ENCODE results near the gene PCDHB7. TPM values are rescaled to one million over a fixed set of nuclear protein-coding genes. Genes with fewer than 3 reads are reported as not detected.
A peak's percentile ranks its signal among the peaks of the same experiment; 100 is the strongest.
"Not testable (repeated sequence)": the region's sequence is repeated elsewhere in the genome, so short reads cannot be mapped to it uniquely, and the experiment has no call there.

PCDHB7 gene
- total RNA-seq, 1 donor from 2014 or later, result 7.6 TPM

DNA sequence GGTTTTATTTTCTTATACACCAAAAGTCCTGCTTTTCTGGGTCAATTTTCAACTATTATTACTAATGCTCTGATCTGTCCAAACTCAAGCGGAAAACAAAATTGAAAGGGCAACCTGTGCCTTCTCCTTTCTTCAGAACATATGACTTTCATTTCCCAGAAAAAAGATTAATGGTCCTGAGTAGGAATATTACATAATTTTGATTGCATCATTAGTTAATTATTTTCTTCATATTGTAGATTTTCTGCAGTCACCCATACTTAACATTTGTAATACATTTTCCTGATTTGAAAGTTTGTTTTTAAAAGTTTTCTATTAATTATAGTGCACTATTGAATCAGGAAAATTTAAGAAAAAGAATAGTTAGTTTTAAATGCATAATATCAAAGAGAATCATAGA lies 3.5 kb downstream of the PCDHB7 start:
- Histone ChIP-seq H3K27ac (no peak overlapping the region), H3K27me3 (no peaks in the 10 kb centered on the region), H3K4me3 (no peak overlapping the region), H3K4me1 (no peaks in the 10 kb centered on the region), H3K9me3 (peaks cover 17 to 76% of the 10 kb centered on the region in 2 donors), H3K36me3 (no peaks in the 10 kb centered on the region)
- no peak for DNase-seq (ENCODE audit: low spot score in 2 of 2)
- TF ChIP-seq, protein P1, sequence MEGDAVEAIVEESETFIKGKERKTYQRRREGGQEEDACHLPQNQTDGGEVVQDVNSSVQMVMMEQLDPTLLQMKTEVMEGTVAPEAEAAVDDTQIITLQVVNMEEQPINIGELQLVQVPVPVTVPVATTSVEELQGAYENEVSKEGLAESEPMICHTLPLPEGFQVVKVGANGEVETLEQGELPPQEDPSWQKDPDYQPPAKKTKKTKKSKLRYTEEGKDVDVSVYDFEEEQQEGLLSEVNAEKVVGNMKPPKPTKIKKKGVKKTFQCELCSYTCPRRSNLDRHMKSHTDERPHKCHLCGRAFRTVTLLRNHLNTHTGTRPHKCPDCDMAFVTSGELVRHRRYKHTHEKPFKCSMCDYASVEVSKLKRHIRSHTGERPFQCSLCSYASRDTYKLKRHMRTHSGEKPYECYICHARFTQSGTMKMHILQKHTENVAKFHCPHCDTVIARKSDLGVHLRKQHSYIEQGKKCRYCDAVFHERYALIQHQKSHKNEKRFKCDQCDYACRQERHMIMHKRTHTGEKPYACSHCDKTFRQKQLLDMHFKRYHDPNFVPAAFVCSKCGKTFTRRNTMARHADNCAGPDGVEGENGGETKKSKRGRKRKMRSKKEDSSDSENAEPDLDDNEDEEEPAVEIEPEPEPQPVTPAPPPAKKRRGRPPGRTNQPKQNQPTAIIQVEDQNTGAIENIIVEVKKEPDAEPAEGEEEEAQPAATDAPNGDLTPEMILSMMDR (IDR thresholded peaks at IDR 0.05), result no peak
- intact Hi-C loops (cut with DNase I), result no loop called here

DNA sequence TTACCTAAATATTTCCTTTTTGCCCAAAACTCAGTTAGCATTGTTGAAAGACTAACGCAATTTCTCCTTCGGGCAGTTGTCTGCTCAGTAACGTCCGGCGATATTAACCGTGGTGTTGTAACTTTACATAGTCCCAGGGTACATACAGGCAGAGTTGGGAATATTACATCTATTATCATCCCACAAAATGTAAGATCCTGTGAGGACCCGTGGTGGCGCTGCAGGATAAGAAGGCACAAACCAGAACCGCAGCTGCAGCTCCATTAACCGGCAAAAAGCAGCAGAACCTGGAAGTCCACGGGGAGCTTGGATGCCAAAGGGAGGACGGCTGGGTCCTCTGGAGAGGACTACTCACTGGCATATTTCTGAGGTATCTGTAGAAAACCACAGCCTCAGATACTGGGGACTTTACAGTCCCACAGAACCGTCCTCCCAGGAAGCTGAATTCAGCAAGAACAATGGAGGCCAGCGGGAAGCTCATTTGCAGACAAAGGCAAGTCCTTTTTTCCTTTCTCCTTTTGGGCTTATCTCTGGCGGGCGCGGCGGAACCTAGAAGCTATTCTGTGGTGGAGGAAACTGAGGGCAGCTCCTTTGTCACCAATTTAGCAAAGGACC lies 5.2 kb downstream of the PCDHB7 start, which contains the start of gene PCDHB8:
Gene PCDHB8, plus strand, starts transcription at position 214 of the 615 bp plus-strand sequence. Its CDS starts 245 bp downstream, at position 459.
- H3K9me3 ChIP-seq, result peaks cover 17 to 77% of the 10 kb centered on the region in 2 donors
- H3K4me3 ChIP-seq; intact Hi-C loops (cut with DNase I); DNase-seq (ENCODE audit: low spot score in 2 of 2); H3K36me3 ChIP-seq; H3K27ac ChIP-seq; H3K4me1 ChIP-seq; H3K27me3 ChIP-seq: not testable (repeated sequence)

DNA sequence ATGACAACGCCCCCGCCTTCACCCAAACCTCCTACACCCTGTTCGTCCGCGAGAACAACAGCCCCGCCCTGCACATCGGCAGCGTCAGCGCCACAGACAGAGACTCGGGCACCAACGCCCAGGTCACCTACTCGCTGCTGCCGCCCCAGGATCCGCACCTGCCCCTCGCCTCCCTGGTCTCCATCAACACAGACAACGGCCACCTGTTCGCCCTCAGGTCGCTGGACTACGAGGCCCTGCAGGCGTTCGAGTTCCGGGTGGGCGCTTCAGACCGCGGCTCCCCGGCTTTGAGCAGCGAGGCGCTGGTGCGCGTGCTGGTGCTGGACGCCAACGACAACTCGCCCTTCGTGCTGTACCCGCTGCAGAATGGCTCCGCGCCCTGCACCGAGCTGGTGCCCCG lies 6.9 kb downstream of the PCDHB7 start:
- H3K27me3 ChIP-seq; H3K27ac ChIP-seq; H3K36me3 ChIP-seq; intact Hi-C loops (cut with DNase I); H3K4me1 ChIP-seq; DNase-seq (ENCODE audit: low spot score in 2 of 2): not testable (repeated sequence)
- Histone ChIP-seq H3K9me3 (peaks cover 27 to 75% of the 10 kb centered on the region in 2 donors), H3K4me3 (peak overlapping the region in 1 of 2 donors; percentile 8)

DNA sequence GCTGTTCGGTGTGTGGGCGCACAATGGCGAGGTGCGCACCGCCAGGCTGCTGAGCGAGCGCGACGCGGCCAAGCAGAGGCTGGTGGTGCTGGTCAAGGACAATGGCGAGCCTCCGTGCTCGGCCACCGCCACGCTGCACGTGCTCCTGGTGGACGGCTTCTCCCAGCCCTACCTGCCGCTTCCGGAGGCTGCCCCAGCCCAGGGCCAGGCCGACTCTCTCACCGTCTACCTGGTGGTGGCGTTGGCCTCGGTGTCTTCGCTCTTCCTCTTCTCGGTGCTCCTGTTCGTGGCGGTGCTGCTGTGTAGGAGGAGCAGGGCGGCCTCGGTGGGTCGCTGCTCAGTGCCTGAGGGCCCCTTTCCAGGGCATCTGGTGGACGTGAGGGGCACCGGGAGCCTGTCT lies 7.4 kb downstream of the PCDHB7 start:
- H3K27me3 ChIP-seq; H3K4me1 ChIP-seq; DNase-seq (ENCODE audit: low spot score in 2 of 2); H3K27ac ChIP-seq; H3K36me3 ChIP-seq; H3K4me3 ChIP-seq; intact Hi-C loops (cut with DNase I): not testable (repeated sequence)
- H3K9me3 ChIP-seq, result peaks cover 27 to 75% of the 10 kb centered on the region in 2 donors

DNA sequence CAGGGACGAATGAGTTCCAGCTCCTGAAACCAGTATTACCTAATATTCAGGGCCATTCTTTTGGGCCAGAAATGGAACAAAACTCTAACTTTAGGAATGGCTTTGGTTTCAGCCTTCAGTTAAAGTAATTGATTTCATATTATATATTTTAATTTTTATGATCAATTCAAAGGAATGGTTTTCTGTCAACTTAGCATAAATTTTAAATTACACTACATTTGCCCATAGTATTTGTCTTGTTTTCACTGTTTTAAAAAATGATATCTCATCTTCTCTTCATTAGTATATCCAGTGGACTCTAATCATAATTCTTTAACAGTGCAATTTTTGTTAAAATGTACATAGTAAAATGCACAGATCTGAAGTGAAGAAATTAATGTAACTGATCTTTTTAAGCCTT lies 7.9 kb downstream of the PCDHB7 start:
- Histone ChIP-seq H3K27me3 (no peaks in the 10 kb centered on the region), H3K36me3 (no peaks in the 10 kb centered on the region), H3K27ac (no peak overlapping the region), H3K4me3 (no peak overlapping the region), H3K4me1 (no peaks in the 10 kb centered on the region), H3K9me3 (peaks cover 30 to 75% of the 10 kb centered on the region in 2 donors)
- TF ChIP-seq, protein P1 (IDR thresholded peaks at IDR 0.05), result no peak
- DNase-seq (ENCODE audit: low spot score in 2 of 2), result no peak
- intact Hi-C loops (cut with DNase I), result no loop called here

DNA sequence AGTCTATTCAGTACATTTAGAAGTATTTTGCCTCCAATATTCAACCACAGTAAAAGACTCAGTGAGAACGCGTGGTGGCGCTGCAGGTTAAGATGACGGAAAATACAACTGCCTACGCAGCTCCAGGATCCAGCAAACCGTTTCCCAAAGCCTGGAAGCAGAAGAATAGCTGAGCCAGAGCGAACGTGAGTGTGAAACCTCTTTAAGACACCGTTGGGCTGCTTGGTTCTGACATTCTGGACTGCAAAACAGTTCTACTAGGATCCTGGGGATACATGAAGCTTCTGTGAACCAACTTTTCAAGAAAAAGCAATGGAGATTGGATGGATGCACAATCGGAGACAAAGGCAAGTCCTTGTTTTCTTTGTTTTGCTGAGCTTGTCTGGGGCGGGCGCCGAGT lies 9.8 kb downstream of the PCDHB7 start, which contains the start of gene PCDHB16:
Gene PCDHB16, plus strand, starts transcription at position 140 of the 400 bp plus-strand sequence. Its CDS starts 173 bp downstream, at position 313.
- Histone ChIP-seq H3K4me1 (no peaks in the 10 kb centered on the region), H3K4me3 (peak within 1 kb of the TSS; percentile 44 to 58), H3K36me3 (no peaks in the 10 kb centered on the region), H3K27me3 (no peaks in the 10 kb centered on the region), H3K9me3 (peaks cover 32 to 75% of the 10 kb centered on the region in 2 donors), H3K27ac (peak within 1 kb of the TSS; percentile 45 to 57)
- TF ChIP-seq, protein P1 (IDR thresholded peaks at IDR 0.05), result peak in 2 of 3 experiments; percentile 26 to 41
- intact Hi-C loops (cut with DNase I), result loop anchor here (2.0 kb wide), 1 partner anchor 377 kb away; no protein-coding TSS in a partner anchor
- DNase-seq (ENCODE audit: low spot score in 2 of 2), result peak in 1 of 2 donors; percentile 68

DNA sequence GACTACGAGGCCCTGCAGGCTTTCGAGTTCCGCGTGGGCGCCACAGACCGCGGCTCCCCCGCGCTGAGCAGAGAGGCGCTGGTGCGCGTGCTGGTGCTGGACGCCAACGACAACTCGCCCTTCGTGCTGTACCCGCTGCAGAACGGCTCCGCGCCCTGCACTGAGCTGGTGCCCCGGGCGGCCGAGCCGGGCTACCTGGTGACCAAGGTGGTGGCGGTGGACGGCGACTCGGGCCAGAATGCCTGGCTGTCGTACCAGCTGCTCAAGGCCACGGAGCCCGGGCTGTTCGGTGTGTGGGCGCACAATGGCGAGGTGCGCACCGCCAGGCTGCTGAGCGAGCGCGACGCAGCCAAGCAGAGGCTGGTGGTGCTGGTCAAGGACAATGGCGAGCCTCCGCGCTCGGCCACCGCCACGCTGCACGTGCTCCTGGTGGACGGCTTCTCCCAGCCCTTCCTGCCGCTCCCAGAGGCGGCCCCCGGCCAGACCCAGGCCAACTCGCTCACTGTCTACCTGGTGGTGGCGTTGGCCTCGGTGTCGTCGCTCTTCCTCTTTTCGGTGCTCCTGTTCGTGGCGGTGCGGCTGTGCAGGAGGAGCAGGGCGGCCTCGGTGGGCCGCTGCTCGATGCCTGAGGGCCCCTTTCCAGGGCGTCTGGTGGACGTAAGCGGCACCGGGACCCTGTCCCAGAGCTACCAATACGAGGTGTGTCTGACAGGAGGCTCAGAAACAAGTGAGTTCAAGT lies 11.8 kb downstream of the PCDHB7 start:
- H3K27ac ChIP-seq; H3K4me3 ChIP-seq; DNase-seq (ENCODE audit: low spot score in 2 of 2); intact Hi-C loops (cut with DNase I); H3K4me1 ChIP-seq; H3K27me3 ChIP-seq; H3K36me3 ChIP-seq: not testable (repeated sequence)
- H3K9me3 ChIP-seq, result peaks cover 40 to 75% of the 10 kb centered on the region in 2 donors
